Measurements from ENCODE around the gene RBM47.
"Not testable (repeated sequence)": the region's sequence is repeated elsewhere in the genome, so short reads cannot be mapped to it uniquely, and the experiment has no call there.

RBM47 gene

DNA sequence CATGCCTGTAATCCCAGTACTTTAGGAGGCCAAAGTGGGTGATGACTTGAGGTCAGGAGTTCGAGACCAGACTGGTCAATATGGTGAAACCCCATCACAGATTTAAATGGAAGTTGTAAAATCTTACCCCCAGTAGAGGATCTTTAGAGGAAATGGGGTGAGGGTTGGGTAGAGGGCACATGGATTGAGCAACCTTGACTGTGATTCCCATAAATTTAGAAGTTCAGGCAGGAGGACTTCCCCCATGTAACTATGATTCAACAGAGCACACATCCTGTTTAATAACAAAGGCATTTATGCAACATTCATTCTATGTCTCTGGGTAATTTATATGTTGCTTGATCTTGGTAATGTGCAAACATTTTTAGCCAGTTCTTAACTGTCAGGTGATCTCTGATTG lies 143.1 kb downstream of the RBM47 start:
- DNase-seq (ENCODE audit: low spot score) = no peak

DNA sequence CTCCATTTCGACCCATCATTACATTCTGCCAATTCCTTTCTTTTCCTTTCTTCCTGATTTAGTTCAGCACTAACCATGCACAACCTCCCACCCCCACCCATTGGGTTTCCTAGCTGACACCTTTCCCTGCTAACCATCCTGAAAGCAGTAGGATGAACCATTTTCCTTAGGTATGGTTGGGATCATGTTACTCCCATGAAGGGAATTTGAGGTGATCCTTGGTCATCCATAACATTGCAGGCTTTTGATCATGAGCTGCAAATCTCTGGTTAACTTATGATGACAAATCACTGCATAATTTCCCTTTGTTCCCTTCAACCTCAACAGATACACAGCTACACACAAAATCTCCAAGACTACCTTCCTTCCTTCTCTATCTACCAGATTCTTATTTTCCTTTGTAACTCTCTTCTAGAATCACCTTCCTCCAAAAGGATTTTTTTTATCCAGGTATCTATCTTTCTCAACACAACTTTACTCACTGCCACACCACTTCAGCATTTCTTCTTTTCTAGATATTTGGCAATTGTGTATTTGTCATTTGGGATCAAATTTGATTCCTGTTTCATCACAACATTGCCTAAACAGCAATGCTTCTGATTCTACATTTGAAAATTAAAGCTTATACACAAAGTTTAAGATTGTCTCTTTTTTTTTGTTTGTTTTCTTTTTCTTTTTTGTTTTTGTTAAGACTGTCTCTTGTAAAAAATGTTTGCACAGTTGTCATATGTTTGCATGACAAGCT lies 145.1 kb downstream of the RBM47 start:
- DNase-seq (ENCODE audit: low spot score) = no peak

- no peak for DNase-seq (ENCODE audit: low spot score)
Measured at GRCh38 chr4:40482985-40483647, 146.5 kb downstream of the RBM47 start.

DNA sequence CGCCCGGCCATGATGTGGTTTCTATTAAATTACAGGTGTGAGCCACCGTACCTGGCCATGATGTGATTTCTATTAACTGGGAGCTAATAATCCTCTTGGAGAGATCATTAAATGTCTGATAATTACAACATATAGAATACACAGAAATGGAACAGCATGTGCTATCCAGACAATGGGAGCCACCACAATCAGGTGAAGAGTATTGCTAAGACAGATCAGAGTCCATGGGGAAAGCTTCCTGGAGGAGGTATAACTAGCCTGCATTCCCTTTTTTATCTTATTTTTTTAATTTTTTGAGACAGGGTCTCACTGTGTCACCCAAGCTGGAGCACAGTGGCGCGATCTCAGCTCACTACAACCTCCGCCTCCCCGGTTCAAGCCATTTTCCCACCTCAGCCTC lies 147.7 kb downstream of the RBM47 start:
- no peak for DNase-seq (ENCODE audit: low spot score)

GRCh38 chr4:40480291-40480690 lies 149.4 kb downstream of the RBM47 start:
- DNase-seq (ENCODE audit: low spot score) = no peak

DNA sequence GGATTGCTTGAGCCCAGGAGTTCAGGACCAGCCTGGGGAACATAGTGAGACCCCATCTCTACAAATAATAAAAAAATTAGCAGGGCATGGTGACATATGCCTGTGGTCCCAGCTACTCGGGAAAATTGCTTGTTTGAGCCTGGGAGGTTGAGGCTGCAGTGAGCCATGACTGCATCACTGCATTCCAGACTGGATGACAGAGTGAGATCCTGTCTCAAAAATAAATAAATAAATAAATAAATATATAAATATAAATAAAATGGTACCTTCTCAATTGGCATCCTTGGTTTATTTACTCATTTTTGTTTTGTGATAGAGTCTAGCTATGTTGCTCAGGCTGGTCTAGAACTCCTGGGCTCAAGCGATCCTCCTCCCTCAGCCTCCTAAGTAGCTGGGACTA lies 150.3 kb downstream of the RBM47 start:
- DNase-seq (ENCODE audit: low spot score) = no peak

GRCh38 chr4:40475609-40476008 lies 154.1 kb downstream of the RBM47 start:
- no peak for DNase-seq (ENCODE audit: low spot score)

DNA sequence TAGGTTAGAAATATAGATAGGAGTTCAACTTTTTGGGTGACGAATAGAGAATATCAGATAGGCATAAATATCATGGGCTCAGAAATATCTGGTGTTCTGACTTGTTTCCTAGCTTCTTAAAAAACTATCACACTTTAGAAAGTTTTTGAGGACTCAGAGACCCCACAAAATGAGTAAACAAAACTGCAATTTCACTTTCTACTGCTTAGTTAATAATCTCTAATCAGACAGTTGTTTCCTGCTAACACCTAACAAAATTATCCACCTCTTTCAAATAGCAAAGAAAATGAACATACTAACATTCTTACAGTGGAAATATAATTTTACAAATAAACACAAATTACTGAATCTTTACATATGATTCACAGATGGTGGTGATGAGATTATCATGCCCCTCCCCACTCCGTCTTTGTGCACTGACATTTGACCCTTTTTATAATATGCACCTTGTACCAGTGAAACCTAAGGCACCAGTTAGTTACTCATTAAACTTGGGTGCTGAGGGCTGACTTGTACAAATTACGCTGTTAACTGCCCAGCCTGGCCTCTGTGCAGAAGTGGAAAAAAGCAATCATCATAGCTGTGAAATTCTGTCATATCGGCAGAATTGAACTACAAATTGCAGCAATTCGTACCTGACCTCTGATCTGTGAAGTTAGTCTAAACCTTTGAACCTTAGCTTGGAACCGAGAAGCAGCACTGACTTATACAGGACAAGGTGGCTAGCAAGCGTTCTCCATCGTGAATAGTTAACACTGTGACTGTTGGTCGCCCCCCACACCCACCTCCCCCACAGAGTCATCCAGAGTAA lies 155.9 kb downstream of the RBM47 start:
- no peak for DNase-seq (ENCODE audit: low spot score)

- DNase-seq (ENCODE audit: low spot score) = no peak
Measured at GRCh38 chr4:40471923-40472322, 157.7 kb downstream of the RBM47 start.

DNA sequence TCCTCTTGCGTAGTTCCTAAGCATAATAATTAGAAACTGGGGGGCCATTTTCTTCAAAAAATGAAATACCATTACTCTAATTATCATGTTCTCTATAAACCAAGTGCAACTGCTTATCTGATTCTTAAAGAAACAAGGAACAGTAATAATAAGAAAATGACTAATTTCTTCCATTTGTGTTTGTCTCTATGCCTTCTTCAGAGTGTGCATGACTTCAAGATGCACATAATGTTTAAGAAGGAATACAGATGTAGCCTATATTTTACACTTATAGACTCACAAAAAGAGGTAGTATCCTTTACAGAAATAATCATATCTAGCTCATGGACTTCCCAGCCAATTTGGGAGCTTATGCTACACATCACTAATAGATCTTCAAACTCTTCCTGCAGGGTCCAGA lies 162.9 kb downstream of the RBM47 start:
- no peak for DNase-seq (ENCODE audit: low spot score)

- DNase-seq (ENCODE audit: low spot score) = no peak
Measured at GRCh38 chr4:40462326-40462725, 167.3 kb downstream of the RBM47 start.

GRCh38 chr4:40461879-40462278 lies 167.8 kb downstream of the RBM47 start:
- no peak for DNase-seq (ENCODE audit: low spot score)

GRCh38 chr4:40461062-40461461 lies 168.6 kb downstream of the RBM47 start:
- DNase-seq (ENCODE audit: low spot score) = no peak

- no peak for DNase-seq (ENCODE audit: low spot score)
Measured at GRCh38 chr4:40458683-40459082, 171.0 kb downstream of the RBM47 start.

GRCh38 chr4:40458109-40458508 lies 171.6 kb downstream of the RBM47 start:
- DNase-seq (ENCODE audit: low spot score) = no peak

DNA sequence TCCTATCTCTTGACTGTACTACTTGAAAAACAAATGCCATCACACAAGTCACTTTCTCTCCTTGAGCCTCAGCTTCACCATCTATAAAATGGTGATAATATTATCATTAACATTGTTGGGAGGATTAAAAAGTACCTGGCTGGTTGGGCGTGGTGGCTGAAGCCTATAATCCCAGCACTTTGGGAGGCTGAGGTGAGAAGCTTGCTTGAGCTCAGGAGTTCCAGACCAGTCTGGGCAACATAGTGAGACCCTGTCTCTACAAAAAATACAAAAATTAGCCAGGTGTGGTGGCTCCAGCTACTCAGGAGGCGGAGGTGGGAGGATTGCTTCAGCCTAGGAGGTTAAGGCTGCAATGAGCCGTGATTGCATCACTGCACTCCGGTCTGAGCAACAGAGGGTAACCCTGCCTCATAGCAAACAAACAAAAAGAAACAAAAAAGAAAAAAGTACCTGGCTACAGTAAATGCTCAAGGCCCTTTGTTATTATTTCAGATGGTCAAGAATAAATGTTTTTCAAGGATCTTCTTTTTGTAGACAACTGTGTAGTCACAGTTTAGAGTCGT lies 174.2 kb downstream of the RBM47 start:
- DNase-seq (ENCODE audit: low spot score) = no peak

GRCh38 chr4:40454816-40455215 lies 174.8 kb downstream of the RBM47 start:
- no peak for DNase-seq (ENCODE audit: low spot score)

GRCh38 chr4:40453912-40454311 lies 175.8 kb downstream of the RBM47 start:
- no peak for DNase-seq (ENCODE audit: low spot score)

DNA sequence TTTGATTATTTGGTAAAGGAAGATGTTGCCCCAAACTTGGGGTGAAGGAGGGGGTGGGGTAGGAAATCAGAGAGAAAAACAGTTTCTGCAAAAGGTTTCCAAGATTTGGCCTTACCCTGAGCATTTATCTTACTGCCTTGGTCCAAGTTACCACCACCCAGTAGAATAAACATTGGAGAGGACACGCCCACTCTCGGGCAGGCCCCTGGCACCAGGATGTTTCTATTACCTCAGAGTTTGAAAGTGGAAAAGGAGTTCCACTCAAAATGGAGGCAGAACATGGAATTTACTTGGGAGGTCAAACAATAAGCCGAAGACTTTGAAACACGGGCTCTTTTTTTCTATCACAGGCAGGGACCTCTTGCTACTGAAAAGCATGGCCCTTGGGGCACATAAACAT lies 180.8 kb downstream of the RBM47 start:
- DNase-seq (ENCODE audit: low spot score) = no peak

DNA sequence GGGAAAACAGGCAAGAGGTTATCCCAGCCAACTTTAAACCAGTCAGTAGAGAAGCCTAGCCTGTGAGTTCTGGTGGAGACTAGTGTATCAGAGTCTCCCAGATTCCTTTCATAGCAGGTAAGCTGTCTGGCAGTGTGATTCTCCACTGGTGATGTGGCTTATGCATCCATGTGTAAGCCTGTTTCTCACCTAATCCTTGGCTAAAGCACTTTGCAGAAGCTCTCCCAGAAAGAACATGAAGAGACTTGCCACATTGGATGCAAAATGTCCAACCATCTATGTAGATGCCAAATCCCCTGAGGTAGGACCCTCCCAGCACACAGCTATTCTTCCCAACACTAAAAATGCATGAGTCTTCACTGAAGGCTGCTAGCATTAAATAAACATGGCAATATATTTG lies 182.8 kb downstream of the RBM47 start:
- no peak for DNase-seq (ENCODE audit: low spot score)

DNA sequence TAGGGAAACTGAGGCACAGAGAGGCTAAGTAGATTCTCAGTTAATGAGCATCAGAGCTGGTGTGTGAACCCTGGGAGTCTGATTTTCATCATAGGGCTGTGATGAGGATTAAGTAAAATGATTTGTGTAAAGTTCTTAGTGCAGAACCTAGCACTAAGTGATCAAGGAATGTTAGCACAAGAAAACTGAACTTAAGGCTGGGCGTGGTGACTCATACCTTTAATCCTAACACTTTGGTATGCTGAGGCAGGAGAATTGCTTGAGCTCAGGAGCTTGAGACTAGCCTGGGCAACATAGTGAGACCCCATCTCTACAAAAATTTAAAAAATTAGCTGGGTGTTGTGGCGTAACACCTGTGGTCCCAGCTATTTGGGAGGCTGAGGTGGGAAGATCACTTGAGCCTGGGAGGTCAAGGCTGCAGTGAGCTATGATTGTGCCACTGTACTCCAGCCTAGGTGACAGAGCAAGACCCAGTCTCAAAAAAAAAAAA lies 183.4 kb downstream of the RBM47 start:
- DNase-seq (ENCODE audit: low spot score) = not testable (repeated sequence)

DNA sequence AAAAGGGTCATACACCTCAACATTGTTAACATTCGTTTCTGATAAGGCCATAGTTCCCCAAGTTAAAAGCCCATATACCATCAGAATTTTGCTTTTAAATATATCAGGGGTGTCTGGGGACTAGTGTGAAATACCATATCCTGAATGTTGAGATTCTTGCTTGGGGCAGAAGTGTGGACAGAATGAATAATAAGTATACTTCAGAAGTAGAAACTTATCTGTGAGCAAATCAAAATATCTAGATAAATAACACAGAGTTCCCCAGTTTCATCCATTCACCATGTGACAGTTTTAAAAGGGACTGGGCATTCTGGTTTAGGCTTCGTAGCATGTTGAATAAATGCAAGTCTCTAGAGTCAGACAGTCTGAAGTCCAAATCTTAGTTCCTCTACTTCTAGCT lies 184.0 kb downstream of the RBM47 start:
- no peak for DNase-seq (ENCODE audit: low spot score)

- DNase-seq (ENCODE audit: low spot score) = no peak
Measured at GRCh38 chr4:40441430-40441829, 188.2 kb downstream of the RBM47 start.
